Activated naive CD8-positive, alpha-beta T cell (primary cell): Measurements from ENCODE around the gene GPR137.
"Not testable (repeated sequence)": the region's sequence is repeated elsewhere in the genome, so short reads cannot be mapped to it uniquely, and the experiment has no call there.

ENCODE experiments used
- H3K27ac Mint-ChIP-seq: one replicate; pipeline ENCODE4 v1.8.0; 2021; ENCODE audit warnings: mixed read lengths
- H3K27me3 Mint-ChIP-seq: one replicate; pipeline ENCODE4 v1.8.0; 2021; ENCODE audit warnings: mixed read lengths
- H3K36me3 Mint-ChIP-seq: one replicate; pipeline ENCODE4 v1.8.0; 2021; ENCODE audit warnings: mixed read lengths
- H3K4me1 Mint-ChIP-seq: one replicate; pipeline ENCODE4 v1.8.0; 2021; ENCODE audit warnings: low read depth, mixed read lengths
- H3K4me3 Mint-ChIP-seq: one replicate; pipeline ENCODE4 v1.8.0; 2021; ENCODE audit warnings: mild to moderate bottlenecking, mixed read lengths
- H3K9me3 Mint-ChIP-seq: one replicate; pipeline ENCODE4 v1.8.0; 2021; ENCODE audit warnings: low read depth, mixed read lengths

The GPR137 gene

GRCh38 chr11:64306876-64307622 lies 21.4 kb downstream of the GPR137 start:
- Mint-ChIP-seq H3K9me3 (no peaks in the 10 kb centered on the region), H3K36me3 (peaks cover 2% of the 10 kb centered on the region), H3K27ac (peak overlapping the region; percentile 96), H3K4me1 (peaks cover 32% of the 10 kb centered on the region), H3K4me3 (peak overlapping the region; percentile 100), H3K27me3 (no peaks in the 10 kb centered on the region)

GRCh38 chr11:64307795-64308194 lies 22.1 kb downstream of the GPR137 start:
- not testable (repeated sequence) for H3K27me3 Mint-ChIP-seq, H3K36me3 Mint-ChIP-seq, H3K9me3 Mint-ChIP-seq
- H3K4me3 Mint-ChIP-seq, result peak overlapping the region; percentile 100
- H3K27ac Mint-ChIP-seq, result peak overlapping the region; percentile 78
- H3K4me1 Mint-ChIP-seq, result peaks cover 37% of the 10 kb centered on the region

- Mint-ChIP-seq H3K36me3 (peaks cover 10% of the 10 kb centered on the region), H3K9me3 (no peaks in the 10 kb centered on the region), H3K4me1 (peaks cover 33% of the 10 kb centered on the region), H3K27ac (peak overlapping the region; percentile 66), H3K4me3 (no peak overlapping the region), H3K27me3 (no peaks in the 10 kb centered on the region)
These were observed 27.3 kb downstream of the GPR137 start for GRCh38 chr11:64312947-64313346.

- Mint-ChIP-seq H3K27ac (peak overlapping the region; percentile 66), H3K27me3 (no peaks in the 10 kb centered on the region), H3K36me3 (peaks cover 10% of the 10 kb centered on the region), H3K4me1 (peaks cover 33% of the 10 kb centered on the region), H3K4me3 (no peak overlapping the region), H3K9me3 (no peaks in the 10 kb centered on the region)
These were observed 28.0 kb downstream of the GPR137 start for GRCh38 chr11:64313491-64314145.

- Mint-ChIP-seq H3K9me3 (no peaks in the 10 kb centered on the region), H3K27me3 (no peaks in the 10 kb centered on the region), H3K36me3 (peaks cover 10% of the 10 kb centered on the region), H3K27ac (peak overlapping the region; percentile 66), H3K4me3 (peak overlapping the region; percentile 44), H3K4me1 (peaks cover 38% of the 10 kb centered on the region)
These were observed 28.6 kb downstream of the GPR137 start for GRCh38 chr11:64314146-64314804.

- H3K27ac Mint-ChIP-seq, result peak overlapping the region; percentile 66
- peaks cover 38% of the 10 kb centered on the region for H3K4me1 Mint-ChIP-seq
- peaks cover 10% of the 10 kb centered on the region for H3K36me3 Mint-ChIP-seq
- H3K4me3 Mint-ChIP-seq, result peak overlapping the region; percentile 60
- no peaks in the 10 kb centered on the region for H3K27me3 Mint-ChIP-seq
- no peaks in the 10 kb centered on the region for H3K9me3 Mint-ChIP-seq
These were observed 29.3 kb downstream of the GPR137 start for GRCh38 chr11:64314805-64315561.

GRCh38 chr11:64315667-64316526 lies 30.2 kb downstream of the GPR137 start:
- H3K9me3 Mint-ChIP-seq, H3K27me3 Mint-ChIP-seq: not testable (repeated sequence)
- H3K4me1 Mint-ChIP-seq, result peaks cover 39% of the 10 kb centered on the region
- H3K4me3 Mint-ChIP-seq, result peak overlapping the region; percentile 97
- peaks cover 10% of the 10 kb centered on the region for H3K36me3 Mint-ChIP-seq
- H3K27ac Mint-ChIP-seq, result peak overlapping the region; percentile 99

- peak overlapping the region; percentile 97 for H3K4me3 Mint-ChIP-seq
- H3K36me3 Mint-ChIP-seq, result peaks cover 10% of the 10 kb centered on the region
- H3K27ac Mint-ChIP-seq, result peak overlapping the region; percentile 99
- peaks cover 38% of the 10 kb centered on the region for H3K4me1 Mint-ChIP-seq
- no peaks in the 10 kb centered on the region for H3K27me3 Mint-ChIP-seq
- no peaks in the 10 kb centered on the region for H3K9me3 Mint-ChIP-seq
These were observed 31.1 kb downstream of the GPR137 start for GRCh38 chr11:64316672-64317324.

GRCh38 chr11:64317325-64317960 lies 31.8 kb downstream of the GPR137 start, which contains the start of gene TRMT112:
Gene TRMT112 (minus strand): TSS chr11:64317559. CDS start chr11:64317526, 33 bp downstream.
- H3K27me3 Mint-ChIP-seq, result no peaks in the 10 kb centered on the region

GRCh38 chr11:64317961-64318765 lies 32.5 kb downstream of the GPR137 start, which contains the start of gene PRDX5:
Gene PRDX5 (plus strand): TSS chr11:64318121. CDS start chr11:64318216, 95 bp downstream.
- Mint-ChIP-seq H3K9me3 (no peaks in the 10 kb centered on the region), H3K4me1 (peaks cover 30% of the 10 kb centered on the region), H3K27me3 (no peaks in the 10 kb centered on the region), H3K4me3 (peak within 1 kb of the TSS; percentile 97), H3K36me3 (peaks cover 8% of the 10 kb centered on the region), H3K27ac (peak within 1 kb of the TSS; percentile 99)

More at GRCh38 chr11:64317325-64317960, 31.8 kb downstream of the GPR137 start, which contains the start of gene TRMT112:
- Mint-ChIP-seq H3K4me3 (peak within 1 kb of the TSS; percentile 97), H3K9me3 (no peaks in the 10 kb centered on the region), H3K36me3 (peaks cover 10% of the 10 kb centered on the region), H3K27ac (peak within 1 kb of the TSS; percentile 99), H3K4me1 (peaks cover 37% of the 10 kb centered on the region)

GRCh38 chr11:64318766-64319761 lies 33.4 kb downstream of the GPR137 start:
- H3K4me3 Mint-ChIP-seq, result peak overlapping the region; percentile 97
- no peaks in the 10 kb centered on the region for H3K9me3 Mint-ChIP-seq
- H3K27me3 Mint-ChIP-seq, result no peaks in the 10 kb centered on the region
- H3K4me1 Mint-ChIP-seq, result peaks cover 28% of the 10 kb centered on the region
- peak overlapping the region; percentile 77 for H3K27ac Mint-ChIP-seq
- H3K36me3 Mint-ChIP-seq, result peaks cover 8% of the 10 kb centered on the region
